CD4-positive, alpha-beta T cell (primary cell): ENCODE measurements around the gene SGCE. TPM values are rescaled to one million over a fixed set of nuclear protein-coding genes. Genes with fewer than 3 reads are reported as not detected.

Experiments used
- ATAC-seq: fragments of 200-7000 bp; cut with Tn5 transposase; one replicate; pipeline ENCODE4 v1.10.0; 2022; ENCODE audit warnings: mild to moderate bottlenecking; ENCODE audit not compliant: poor library complexity
- CTCF ChIA-PET: fragments of 350-600 bp; sonication (Branson Sonifier 250); formaldehyde crosslinking; loops from one replicate; lab custom pipeline; 2021; ENCODE audit warnings: antibody characterized with exemption, inconsistent platforms; lab: Charles Lee
- POLR2A ChIA-PET: fragments of 350-600 bp; sonication (Branson Sonifier 250); formaldehyde crosslinking; loops from one replicate; lab custom pipeline; 2021; ENCODE audit warnings: antibody characterized with exemption, inconsistent platforms; lab: Charles Lee
- DNase-seq, 14 experiments: peaks; one replicate each; pipeline ENCODE4 v3.0.0-alpha.2; 2013 to 2020; ENCODE audit warnings: mixed read lengths in 2 of 14
- H3K27ac ChIP-seq, 2 donors: one replicate each; pipeline versions ENCODE4 v1.5.1 to v1.7.0; 2013; ENCODE audit warnings: low read length in 2 of 2, low read depth in 1 of 2, mild to moderate bottlenecking in 1 of 2
- H3K27me3 ChIP-seq, 2 experiments: 1 replicate in 1 of 2; 2 replicates in 1 of 2; pipeline versions ENCODE4 v1.6.1 to v1.7.0; 2013; ENCODE audit warnings: low read length in 2 of 2, control low read depth in 1 of 2, mild to moderate bottlenecking in 1 of 2, moderate library complexity in 1 of 2; ENCODE audit not compliant: insufficient read depth in 2 of 2, control insufficient read depth in 1 of 2
- H3K36me3 ChIP-seq: one replicate; pipeline ENCODE4 v1.6.1; 2013; ENCODE audit warnings: low read length, control low read depth; ENCODE audit not compliant: insufficient read depth
- H3K4me1 ChIP-seq: one replicate; pipeline ENCODE4 v1.6.1; 2013; ENCODE audit warnings: low read length, control low read depth; ENCODE audit not compliant: insufficient read depth
- H3K4me3 ChIP-seq: one replicate; pipeline ENCODE4 v1.5.1; 2013; ENCODE audit warnings: mild to moderate bottlenecking, low read length, moderate library complexity
- H3K9me3 ChIP-seq, 2 experiments: 1 replicate in 1 of 2; 2 replicates in 1 of 2; pipeline versions ENCODE4 v1.6.1 to v1.7.0; 2013; ENCODE audit warnings: low read length in 2 of 2, mild to moderate bottlenecking in 2 of 2, control low read depth in 1 of 2, moderate library complexity in 1 of 2; ENCODE audit not compliant: control insufficient read depth in 1 of 2, insufficient read depth in 1 of 2
- H3K27ac Mint-ChIP-seq: one replicate; pipeline ENCODE4 v1.8.0; 2020; ENCODE audit warnings: mixed read lengths
- H3K27me3 Mint-ChIP-seq: one replicate; pipeline ENCODE4 v1.8.0; 2021; ENCODE audit warnings: mixed read lengths
- H3K36me3 Mint-ChIP-seq: one replicate; pipeline ENCODE4 v1.8.0; 2021; ENCODE audit warnings: low read depth, mixed read lengths
- H3K4me1 Mint-ChIP-seq: one replicate; pipeline ENCODE4 v1.8.0; 2021; ENCODE audit warnings: low read depth, mixed read lengths
- H3K4me3 Mint-ChIP-seq: one replicate; pipeline ENCODE4 v1.8.0; 2020; ENCODE audit warnings: mild to moderate bottlenecking, mixed read lengths
- H3K9me3 Mint-ChIP-seq: one replicate; pipeline ENCODE4 v1.8.0; 2020; ENCODE audit warnings: mixed read lengths
- intact Hi-C, 2 experiments: fragments of 100-400 bp; cut with DNase I in 1 of 2; cut with micrococcal nuclease in 1 of 2; formaldehyde crosslinking; loops; one replicate each; pipeline versions ENCODE4 v1.15.1 to v1.9.0; 2023 to 2025; cut with DNase I, micrococcal nuclease
- total RNA-seq, 174 experiments: library from RNA in 2 of 174; stranded (reverse) in 2 of 174; gene quantifications; one replicate each; pipeline ENCODE4 v1.2.3 and lab custom pipeline; 2021 to 2026
- TF ChIP-seq, protein P1 (sequence below): fragments of 200-600 bp; IDR thresholded peaks from one replicate; pipeline ENCODE4 v1.8.0; 2022; ENCODE audit warnings: antibody characterized with exemption, mild to moderate bottlenecking

Gene SGCE
- total RNA-seq, 2 experiments from 2014 or later = 0.31 TPM; not detected in 1

DNA sequence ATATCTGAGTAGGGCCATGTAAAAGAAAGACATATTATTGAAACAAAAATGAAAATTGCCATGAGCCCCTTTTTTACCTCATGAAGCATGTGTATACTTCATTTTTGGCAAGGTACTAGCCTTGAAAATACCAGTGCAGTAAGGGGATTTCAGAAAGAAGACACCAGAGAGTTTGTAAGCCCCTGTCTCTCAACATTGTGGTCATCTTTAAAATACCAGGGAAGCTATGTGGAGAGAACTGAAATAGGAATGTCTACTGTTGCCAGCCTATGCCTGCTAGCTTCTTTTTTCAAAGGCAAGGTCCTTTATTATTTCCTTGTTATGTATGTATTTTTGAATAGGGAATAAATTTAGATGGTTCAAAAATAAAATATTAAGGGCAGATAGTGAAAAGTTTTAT, 88.5 kb downstream of the SGCE start:
- Histone ChIP-seq H3K36me3 (peaks cover 6% of the 10 kb centered on the region), H3K4me1 (no peaks in the 10 kb centered on the region), H3K4me3 (no peak overlapping the region), H3K9me3 (no peaks in the 10 kb centered on the region), H3K27ac (no peak overlapping the region), H3K27me3 (no peaks in the 10 kb centered on the region)
- H3K9me3 Mint-ChIP-seq = peaks cover 6% of the 10 kb centered on the region
- ATAC-seq (no peak), DNase-seq (no peak)
- H3K4me3 Mint-ChIP-seq = no peak overlapping the region
- POLR2A ChIA-PET = no interaction called here
- H3K27ac Mint-ChIP-seq = no peak overlapping the region
- H3K27me3 Mint-ChIP-seq = no peaks in the 10 kb centered on the region
- H3K36me3 Mint-ChIP-seq = peaks cover 70% of the 10 kb centered on the region
- TF ChIP-seq, protein P1, sequence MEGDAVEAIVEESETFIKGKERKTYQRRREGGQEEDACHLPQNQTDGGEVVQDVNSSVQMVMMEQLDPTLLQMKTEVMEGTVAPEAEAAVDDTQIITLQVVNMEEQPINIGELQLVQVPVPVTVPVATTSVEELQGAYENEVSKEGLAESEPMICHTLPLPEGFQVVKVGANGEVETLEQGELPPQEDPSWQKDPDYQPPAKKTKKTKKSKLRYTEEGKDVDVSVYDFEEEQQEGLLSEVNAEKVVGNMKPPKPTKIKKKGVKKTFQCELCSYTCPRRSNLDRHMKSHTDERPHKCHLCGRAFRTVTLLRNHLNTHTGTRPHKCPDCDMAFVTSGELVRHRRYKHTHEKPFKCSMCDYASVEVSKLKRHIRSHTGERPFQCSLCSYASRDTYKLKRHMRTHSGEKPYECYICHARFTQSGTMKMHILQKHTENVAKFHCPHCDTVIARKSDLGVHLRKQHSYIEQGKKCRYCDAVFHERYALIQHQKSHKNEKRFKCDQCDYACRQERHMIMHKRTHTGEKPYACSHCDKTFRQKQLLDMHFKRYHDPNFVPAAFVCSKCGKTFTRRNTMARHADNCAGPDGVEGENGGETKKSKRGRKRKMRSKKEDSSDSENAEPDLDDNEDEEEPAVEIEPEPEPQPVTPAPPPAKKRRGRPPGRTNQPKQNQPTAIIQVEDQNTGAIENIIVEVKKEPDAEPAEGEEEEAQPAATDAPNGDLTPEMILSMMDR = no peak
- CTCF ChIA-PET = no interaction called here
- H3K4me1 Mint-ChIP-seq = no peaks in the 10 kb centered on the region
- intact Hi-C loops = no loop called here

DNA sequence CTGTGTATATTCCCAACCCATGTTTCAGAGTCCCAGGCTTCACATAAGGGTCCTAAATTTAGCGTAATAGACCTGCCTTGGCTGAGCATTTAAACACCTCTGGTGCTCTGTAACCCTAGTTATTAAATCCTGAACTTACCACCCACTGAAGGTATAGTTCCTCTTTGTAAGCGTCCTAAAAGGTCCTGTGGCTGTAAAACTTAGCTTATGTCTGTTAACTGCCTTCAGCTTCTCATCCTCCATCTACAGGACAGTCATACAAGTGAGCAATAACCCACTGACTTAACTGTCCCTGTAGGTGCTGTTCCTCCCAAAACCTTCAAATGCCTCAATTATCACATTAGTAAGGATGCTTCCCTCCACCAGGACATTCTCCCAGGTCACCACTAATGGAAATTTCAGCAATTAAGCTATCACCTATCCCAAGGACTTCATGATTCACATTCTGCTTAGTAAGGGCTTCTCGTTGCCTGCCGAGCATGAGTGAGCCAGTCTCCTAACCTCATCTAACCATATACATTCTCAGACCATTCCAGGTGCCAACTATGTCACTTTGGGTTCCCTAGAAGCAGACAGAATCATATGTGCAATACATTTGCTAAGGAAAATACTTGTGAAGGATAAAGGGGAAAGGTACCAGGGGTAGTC, 90.6 kb downstream of the SGCE start:
- no peak overlapping the region for H3K4me3 ChIP-seq
- no peaks in the 10 kb centered on the region for H3K9me3 ChIP-seq
- ChIA-PET CTCF (no interaction called here), POLR2A (no interaction called here)
- no peaks in the 10 kb centered on the region for H3K36me3 ChIP-seq
- TF ChIP-seq, protein P1 = no peak
- no peaks in the 10 kb centered on the region for H3K4me1 ChIP-seq
- H3K27ac Mint-ChIP-seq = no peak overlapping the region
- H3K27me3 Mint-ChIP-seq = no peaks in the 10 kb centered on the region
- no peak for ATAC-seq
- intact Hi-C loops = no loop called here
- H3K4me3 Mint-ChIP-seq = no peak overlapping the region
- peaks cover 64% of the 10 kb centered on the region for H3K36me3 Mint-ChIP-seq
- DNase-seq = no peak
- H3K27ac ChIP-seq = no peak overlapping the region
- no peaks in the 10 kb centered on the region for H3K4me1 Mint-ChIP-seq
- H3K9me3 Mint-ChIP-seq = peaks cover 2% of the 10 kb centered on the region
- no peaks in the 10 kb centered on the region for H3K27me3 ChIP-seq

DNA sequence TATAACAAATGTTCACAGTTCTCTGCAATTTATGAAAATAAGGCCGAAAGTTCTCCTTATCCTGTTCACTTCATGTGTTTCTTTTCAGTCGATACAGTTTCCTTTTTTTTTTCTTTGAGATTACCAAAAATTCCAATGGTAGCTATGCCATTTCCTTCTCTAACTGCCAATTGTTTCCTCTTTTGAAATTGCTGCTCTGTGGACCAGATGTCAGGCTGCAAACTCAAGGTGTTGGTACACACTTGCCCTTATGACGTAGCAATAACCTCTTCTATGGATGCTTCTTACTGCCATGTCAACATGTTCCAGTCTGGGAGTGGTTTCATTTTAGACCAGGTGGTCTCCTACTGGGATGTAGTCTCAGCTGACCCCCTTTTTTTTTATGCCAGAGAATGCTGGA, 93.4 kb downstream of the SGCE start:
- Histone ChIP-seq H3K9me3 (no peaks in the 10 kb centered on the region), H3K27ac (no peak overlapping the region), H3K36me3 (no peaks in the 10 kb centered on the region), H3K4me1 (no peaks in the 10 kb centered on the region), H3K27me3 (no peaks in the 10 kb centered on the region), H3K4me3 (no peak overlapping the region)
- Mint-ChIP-seq H3K36me3 (peaks cover 55% of the 10 kb centered on the region), H3K27ac (no peak overlapping the region), H3K4me3 (no peak overlapping the region), H3K27me3 (no peaks in the 10 kb centered on the region), H3K4me1 (no peaks in the 10 kb centered on the region), H3K9me3 (no peaks in the 10 kb centered on the region)
- POLR2A ChIA-PET = no interaction called here
- TF ChIP-seq, protein P1 = no peak
- CTCF ChIA-PET = no interaction called here
- no peak for ATAC-seq
- no peak for DNase-seq
- intact Hi-C loops = no loop called here
